A549 treated with RU486 at 1 μM for 4 hours (cell line): ENCODE data around the gene EPHA5. TPM values are rescaled to one million over a fixed set of nuclear protein-coding genes. Genes with fewer than 3 reads are reported as not detected.

Source experiments
- total RNA-seq: library from RNA; stranded (reverse); fragments of 200-300 nt; extraction: Qiagen RNA extraction; gene quantifications from 5 replicates; pipeline ENCODE4 v1.2.3, GENCODE V29; 2022; ENCODE audit warnings: low read depth

EPHA5 gene
- 0.19 to 0.62 TPM (median 0.45 TPM) in 5 replicates for total RNA-seq

DNA sequence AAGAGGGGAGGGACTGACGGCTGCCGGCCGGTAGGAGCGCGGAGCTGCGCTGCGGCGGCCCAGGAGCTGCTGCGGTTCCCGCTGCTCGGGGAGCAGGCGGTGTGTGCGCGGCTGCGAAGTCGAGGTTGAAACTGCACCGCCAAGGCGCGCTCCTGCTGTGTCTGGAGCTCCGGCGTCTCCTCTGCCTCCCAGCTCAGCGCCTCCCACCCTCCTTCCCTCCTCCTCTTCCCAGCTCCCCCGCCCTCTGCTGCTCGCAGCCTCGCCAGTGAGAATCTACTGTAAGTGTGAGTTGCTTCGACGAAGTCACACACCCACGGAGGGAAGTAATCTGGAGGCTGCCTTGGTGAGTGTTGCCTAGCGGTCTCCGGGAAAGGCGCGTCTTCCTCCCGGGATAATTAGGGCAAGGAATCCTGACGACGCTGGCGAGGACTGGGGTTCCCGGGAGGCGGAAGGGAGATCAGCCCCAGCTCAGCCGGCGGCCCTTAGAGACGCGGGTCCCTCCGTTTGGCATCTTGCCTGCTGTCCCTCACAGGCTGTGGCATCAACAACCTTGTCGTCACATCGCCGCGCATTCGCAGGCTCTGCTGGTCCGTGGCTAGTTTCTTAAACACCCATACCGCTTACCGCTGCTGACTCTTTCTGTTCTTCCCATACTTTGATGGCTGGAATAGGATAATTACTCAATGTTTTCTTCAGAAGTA lies at the start of gene EPHA5:
TSS of gene EPHA5 (minus strand) at position 159 of the 701 bp plus-strand sequence. CDS start 747 bp downstream, outside the sequence.

